Measurements from ENCODE around the gene FASTKD3. TPM values are rescaled to one million over a fixed set of nuclear protein-coding genes. Genes with fewer than 3 reads are reported as not detected.

The FASTKD3 gene
- total and polyA plus RNA-seq, 2 donors: 6.5 to 14.5 TPM

DNA sequence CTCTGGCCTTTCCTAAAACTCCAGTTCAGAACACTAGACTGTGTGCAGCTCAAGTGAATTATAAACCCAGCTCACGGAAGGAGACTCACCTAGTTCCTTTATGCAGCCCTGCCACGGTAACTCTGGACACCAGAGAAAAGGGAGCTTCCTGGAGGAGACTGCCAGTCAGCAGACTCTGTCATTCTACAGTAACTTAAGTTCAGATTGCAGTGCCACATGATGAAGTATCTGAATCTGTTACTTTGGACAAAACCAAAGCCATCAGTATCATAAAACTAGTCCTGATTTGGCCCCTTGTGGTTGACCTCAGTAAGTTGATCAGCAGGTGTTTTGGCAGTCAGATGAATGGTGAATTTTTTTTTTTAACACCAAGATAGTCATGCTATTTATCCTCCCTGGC, 2.8 kb upstream of the FASTKD3 start:
- H3K4me1 ChIP-seq (ENCODE audit: insufficient read depth): peaks cover 2% of the 10 kb centered on the region
- peaks cover 4% of the 10 kb centered on the region for H3K36me3 ChIP-seq (ENCODE audit: insufficient read depth)
- no peak overlapping the region for H3K27ac ChIP-seq (ENCODE audit: low read depth)
- H3K4me3 ChIP-seq (ENCODE audit: low read depth, low read length): no peak overlapping the region
- 80% methylated on average over 2 of the region's 2 CpGs for WGBS
- no peak for DNase-seq (ENCODE audit: extremely low spot score)

DNA sequence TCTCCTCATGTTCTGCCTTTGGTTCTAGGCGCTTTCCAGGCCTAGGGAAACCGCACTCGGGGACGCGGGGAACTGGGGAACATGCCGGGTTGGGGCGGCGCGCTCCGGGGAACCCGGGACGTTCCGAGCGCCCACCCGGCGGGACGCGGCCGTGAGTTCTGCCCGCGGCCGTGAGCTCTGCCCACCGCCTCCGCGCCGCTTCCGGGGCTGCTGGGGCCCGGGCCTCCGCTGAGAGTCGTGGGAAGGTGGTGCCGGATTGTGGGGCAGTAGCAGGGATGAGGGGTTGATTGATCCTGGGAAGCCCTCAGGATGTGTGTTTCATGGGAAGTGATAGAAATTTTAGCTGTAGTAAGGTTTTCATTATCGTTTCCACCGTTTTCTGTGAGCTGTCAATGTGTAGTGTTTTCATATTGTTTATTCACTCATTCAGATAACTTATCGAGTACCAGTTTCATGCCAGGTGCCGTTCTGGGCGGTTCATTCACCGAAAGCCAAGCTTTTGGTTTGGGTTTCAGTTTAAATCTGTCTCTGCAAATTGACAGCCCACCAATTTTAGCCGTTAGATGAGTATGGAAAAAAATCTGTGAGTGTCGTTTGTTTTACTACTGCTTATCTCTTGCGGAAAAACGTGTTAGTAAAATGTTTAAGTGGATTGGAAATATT, 774 bp upstream of the FASTKD3 start:
- WGBS: 1% methylated on average over 41 of the region's 41 CpGs
- no peak for DNase-seq (ENCODE audit: extremely low spot score)
- peak overlapping the region; percentile 35 for H3K27ac ChIP-seq (ENCODE audit: low read depth)

GRCh38 chr5:7868427-7868772, 431 bp downstream of the FASTKD3 start:
- Histone ChIP-seq H3K4me1 (ENCODE audit: insufficient read depth) (peaks cover 2% of the 10 kb centered on the region), H3K36me3 (ENCODE audit: insufficient read depth) (no peaks in the 10 kb centered on the region), H3K4me3 (ENCODE audit: low read depth, low read length) (peak overlapping the region; percentile 98), H3K27ac (ENCODE audit: low read depth) (peak overlapping the region; percentile 12)
- DNase-seq (ENCODE audit: extremely low spot score): no peak
- under 1% methylated on average over 8 of the region's 8 CpGs for WGBS

More for the DNA sequence above, 774 bp upstream of the FASTKD3 start:
- Histone ChIP-seq H3K4me1 (ENCODE audit: insufficient read depth) (peaks cover 2% of the 10 kb centered on the region), H3K4me3 (ENCODE audit: low read depth, low read length) (peak overlapping the region; percentile 98), H3K36me3 (ENCODE audit: insufficient read depth) (no peaks in the 10 kb centered on the region)

DNA sequence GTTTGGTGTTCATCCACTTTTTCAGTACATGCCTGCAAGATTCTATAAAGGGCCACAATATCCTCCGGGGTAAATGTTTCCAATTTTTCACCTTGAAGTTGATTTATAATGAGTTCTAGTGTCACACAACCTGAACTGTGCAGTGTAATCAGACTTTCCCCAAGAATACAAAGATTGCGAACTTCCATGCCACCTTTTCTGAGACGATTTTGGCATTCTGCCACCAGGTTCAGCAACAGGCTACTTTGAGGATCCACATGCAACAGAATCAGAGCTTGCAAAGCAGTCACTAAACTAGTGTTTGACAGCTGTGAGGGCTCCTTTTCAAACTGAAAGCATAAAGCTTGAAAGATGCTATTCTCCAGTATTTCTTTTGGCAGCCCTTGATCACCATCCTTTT, 1.6 kb downstream of the FASTKD3 start:
- H3K36me3 ChIP-seq (ENCODE audit: insufficient read depth): peaks cover 2% of the 10 kb centered on the region
- H3K4me3 ChIP-seq (ENCODE audit: low read depth, low read length): no peak overlapping the region
- H3K4me1 ChIP-seq (ENCODE audit: insufficient read depth): peaks cover 2% of the 10 kb centered on the region
- H3K27ac ChIP-seq (ENCODE audit: low read depth): no peak overlapping the region
- 77% methylated on average over 3 of the region's 3 CpGs for WGBS
- no peak for DNase-seq (ENCODE audit: extremely low spot score)

DNA sequence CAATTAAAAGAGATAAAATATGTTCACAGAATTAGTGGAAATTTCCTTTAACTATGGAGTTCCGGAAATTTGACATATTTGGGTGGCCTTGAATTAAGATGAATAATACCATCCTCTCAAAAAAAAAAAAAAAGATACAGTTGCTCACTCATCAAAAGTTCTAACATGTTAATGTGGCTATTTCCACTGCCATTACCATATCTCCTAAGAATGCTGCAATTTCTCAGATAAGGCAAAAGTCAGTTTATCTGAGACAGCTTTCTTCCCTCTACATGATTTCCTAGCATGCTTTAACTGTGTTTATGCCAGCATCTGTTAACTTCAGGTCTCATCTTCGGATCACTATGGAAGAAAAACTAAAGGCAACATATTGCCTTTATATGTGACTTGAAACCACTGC, 2.6 kb downstream of the FASTKD3 start:
- H3K4me3 ChIP-seq (ENCODE audit: low read depth, low read length): no peak overlapping the region
- WGBS: 81% methylated on average over 2 of the region's 2 CpGs
- H3K36me3 ChIP-seq (ENCODE audit: insufficient read depth): peaks cover 5% of the 10 kb centered on the region
- no peak overlapping the region for H3K27ac ChIP-seq (ENCODE audit: low read depth)
- peaks cover 2% of the 10 kb centered on the region for H3K4me1 ChIP-seq (ENCODE audit: insufficient read depth)
- DNase-seq (ENCODE audit: extremely low spot score): no peak

GRCh38 chr5:7857926-7858632, 10.8 kb downstream of the FASTKD3 start:
- H3K4me1 ChIP-seq (ENCODE audit: insufficient read depth): no peaks in the 10 kb centered on the region
- 68% methylated on average over 9 of the region's 9 CpGs for WGBS
- peaks cover 10% of the 10 kb centered on the region for H3K36me3 ChIP-seq (ENCODE audit: insufficient read depth)
- no peak overlapping the region for H3K27ac ChIP-seq (ENCODE audit: low read depth)
- no peak overlapping the region for H3K4me3 ChIP-seq (ENCODE audit: low read depth, low read length)
- DNase-seq (ENCODE audit: extremely low spot score): no peak

- peaks cover 7% of the 10 kb centered on the region for H3K36me3 ChIP-seq (ENCODE audit: insufficient read depth)
- no peak overlapping the region for H3K27ac ChIP-seq (ENCODE audit: low read depth)
- no peaks in the 10 kb centered on the region for H3K4me1 ChIP-seq (ENCODE audit: insufficient read depth)
- 88% methylated on average over 5 of the region's 5 CpGs for WGBS
- DNase-seq (ENCODE audit: extremely low spot score): no peak
- no peak overlapping the region for H3K4me3 ChIP-seq (ENCODE audit: low read depth, low read length)
Observed at GRCh38 chr5:7857361-7857760, 11.5 kb downstream of the FASTKD3 start.

GRCh38 chr5:7856855-7857254, 12.0 kb downstream of the FASTKD3 start:
- no peak for DNase-seq (ENCODE audit: extremely low spot score)

DNA sequence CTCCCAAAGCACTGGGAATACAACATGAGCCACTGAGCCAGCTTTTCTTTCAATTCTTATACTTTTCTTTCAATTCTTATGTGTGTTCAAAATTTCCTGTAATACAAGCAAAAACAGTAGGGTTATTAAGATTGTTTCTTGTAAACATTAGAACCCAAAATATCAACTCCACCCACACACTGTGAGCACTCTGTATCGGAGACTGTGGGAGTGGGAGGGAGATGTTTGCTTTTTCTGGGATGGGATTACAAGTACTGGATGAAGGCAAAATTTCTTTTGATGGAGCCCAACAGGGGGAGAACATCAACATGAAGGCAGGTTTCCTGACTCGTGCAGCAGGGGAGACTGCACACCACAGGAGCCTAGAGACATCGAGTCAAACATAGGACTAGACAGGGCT, 13.2 kb downstream of the FASTKD3 start:
- WGBS: 64% methylated on average over 3 of the region's 3 CpGs
- DNase-seq (ENCODE audit: extremely low spot score): no peak
- Histone ChIP-seq H3K4me3 (ENCODE audit: low read depth, low read length) (no peak overlapping the region), H3K36me3 (ENCODE audit: insufficient read depth) (peaks cover 5% of the 10 kb centered on the region), H3K4me1 (ENCODE audit: insufficient read depth) (no peaks in the 10 kb centered on the region), H3K27ac (ENCODE audit: low read depth) (no peak overlapping the region)

More at GRCh38 chr5:7856855-7857254, 12.0 kb downstream of the FASTKD3 start:
- no peaks in the 10 kb centered on the region for H3K4me1 ChIP-seq (ENCODE audit: insufficient read depth)
- peaks cover 7% of the 10 kb centered on the region for H3K36me3 ChIP-seq (ENCODE audit: insufficient read depth)
- WGBS: 95% methylated on average over 2 of the region's 2 CpGs
- H3K27ac ChIP-seq (ENCODE audit: low read depth): no peak overlapping the region
- H3K4me3 ChIP-seq (ENCODE audit: low read depth, low read length): no peak overlapping the region

GRCh38 chr5:7852988-7853387, 15.8 kb downstream of the FASTKD3 start:
- no peak for DNase-seq (ENCODE audit: extremely low spot score)
- Histone ChIP-seq H3K36me3 (ENCODE audit: insufficient read depth) (no peaks in the 10 kb centered on the region), H3K4me3 (ENCODE audit: low read depth, low read length) (no peak overlapping the region), H3K4me1 (ENCODE audit: insufficient read depth) (no peaks in the 10 kb centered on the region), H3K27ac (ENCODE audit: low read depth) (no peak overlapping the region)
- WGBS: 78% methylated on average over 2 of the region's 2 CpGs

DNA sequence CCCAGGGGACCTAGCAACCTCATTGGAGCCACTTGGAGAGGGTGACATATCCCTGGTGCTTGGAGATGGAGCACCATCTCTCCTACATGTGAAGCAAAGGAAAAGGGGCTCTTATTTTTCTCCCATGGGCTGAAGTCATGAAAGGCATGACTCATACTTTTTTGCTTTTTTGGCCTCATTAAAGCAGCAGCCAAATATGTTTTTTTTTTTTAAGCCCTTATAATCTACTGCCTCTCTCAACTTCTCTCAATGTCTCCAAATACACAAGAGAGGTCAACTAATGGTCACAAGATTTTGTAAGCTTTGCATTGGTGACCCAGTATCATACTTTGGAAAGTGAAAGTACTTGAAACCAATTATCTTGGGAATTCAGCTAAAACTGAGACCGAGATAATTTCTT, 16.3 kb downstream of the FASTKD3 start:
- no peaks in the 10 kb centered on the region for H3K36me3 ChIP-seq (ENCODE audit: insufficient read depth)
- H3K4me1 ChIP-seq (ENCODE audit: insufficient read depth): no peaks in the 10 kb centered on the region
- 80% methylated on average over 1 of the region's 1 CpG for WGBS
- no peak for DNase-seq (ENCODE audit: extremely low spot score)
- H3K27ac ChIP-seq (ENCODE audit: low read depth): no peak overlapping the region
- H3K4me3 ChIP-seq (ENCODE audit: low read depth, low read length): no peak overlapping the region

DNA sequence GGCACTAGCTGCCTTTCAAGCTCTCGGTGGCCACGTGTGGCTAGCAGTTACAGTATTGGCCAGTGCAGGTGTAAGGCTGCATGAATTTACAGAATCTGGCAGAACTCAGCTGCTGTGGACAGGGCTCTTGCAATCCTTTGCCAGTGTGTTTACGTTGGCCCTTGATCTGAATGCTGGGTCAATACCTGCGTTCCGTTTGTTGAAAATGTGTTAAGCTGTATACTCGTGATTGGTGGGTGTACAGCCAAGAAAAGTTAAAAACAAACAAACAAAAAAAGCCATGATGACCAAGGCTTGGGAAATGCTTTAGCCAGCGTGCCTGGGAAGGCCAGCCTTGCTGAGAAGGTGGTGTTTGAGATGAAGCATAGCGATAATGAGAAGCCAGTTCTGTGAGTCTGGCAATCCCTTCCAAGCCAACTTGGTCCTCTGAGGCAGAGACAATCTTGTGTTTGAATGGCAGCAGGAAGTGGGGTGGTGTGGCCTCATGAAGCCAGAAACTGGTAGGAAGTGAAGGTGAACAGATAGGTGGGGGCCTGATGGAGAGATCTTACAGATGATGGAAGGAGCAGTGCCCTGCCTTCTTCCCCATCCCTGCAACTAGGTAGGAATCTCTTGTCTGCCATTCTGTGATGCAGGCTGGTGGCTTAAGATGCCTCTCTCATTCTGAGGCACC, 17.1 kb downstream of the FASTKD3 start:
- no peak overlapping the region for H3K4me3 ChIP-seq (ENCODE audit: low read depth, low read length)
- WGBS: 77% methylated on average over 8 of the region's 8 CpGs
- no peaks in the 10 kb centered on the region for H3K4me1 ChIP-seq (ENCODE audit: insufficient read depth)
- no peak overlapping the region for H3K27ac ChIP-seq (ENCODE audit: low read depth)
- no peak for DNase-seq (ENCODE audit: extremely low spot score)
- H3K36me3 ChIP-seq (ENCODE audit: insufficient read depth): no peaks in the 10 kb centered on the region

- WGBS: 52% methylated on average over 16 of the region's 16 CpGs
- no peak overlapping the region for H3K27ac ChIP-seq (ENCODE audit: low read depth)
- peak overlapping the region; percentile 67 for H3K4me3 ChIP-seq (ENCODE audit: low read depth, low read length)
- no peaks in the 10 kb centered on the region for H3K4me1 ChIP-seq (ENCODE audit: insufficient read depth)
- no peaks in the 10 kb centered on the region for H3K36me3 ChIP-seq (ENCODE audit: insufficient read depth)
- no peak for DNase-seq (ENCODE audit: extremely low spot score)
Observed at GRCh38 chr5:7851240-7851592, 17.6 kb downstream of the FASTKD3 start.

All from urinary bladder (tissue), 4 donors.